ENCODE results near the gene ZER1. TPM values are rescaled to one million over a fixed set of nuclear protein-coding genes. Genes with fewer than 3 reads are reported as not detected.

ZER1 gene
- total RNA-seq, 1 donor from 2014 or later: 14.7 TPM

DNA sequence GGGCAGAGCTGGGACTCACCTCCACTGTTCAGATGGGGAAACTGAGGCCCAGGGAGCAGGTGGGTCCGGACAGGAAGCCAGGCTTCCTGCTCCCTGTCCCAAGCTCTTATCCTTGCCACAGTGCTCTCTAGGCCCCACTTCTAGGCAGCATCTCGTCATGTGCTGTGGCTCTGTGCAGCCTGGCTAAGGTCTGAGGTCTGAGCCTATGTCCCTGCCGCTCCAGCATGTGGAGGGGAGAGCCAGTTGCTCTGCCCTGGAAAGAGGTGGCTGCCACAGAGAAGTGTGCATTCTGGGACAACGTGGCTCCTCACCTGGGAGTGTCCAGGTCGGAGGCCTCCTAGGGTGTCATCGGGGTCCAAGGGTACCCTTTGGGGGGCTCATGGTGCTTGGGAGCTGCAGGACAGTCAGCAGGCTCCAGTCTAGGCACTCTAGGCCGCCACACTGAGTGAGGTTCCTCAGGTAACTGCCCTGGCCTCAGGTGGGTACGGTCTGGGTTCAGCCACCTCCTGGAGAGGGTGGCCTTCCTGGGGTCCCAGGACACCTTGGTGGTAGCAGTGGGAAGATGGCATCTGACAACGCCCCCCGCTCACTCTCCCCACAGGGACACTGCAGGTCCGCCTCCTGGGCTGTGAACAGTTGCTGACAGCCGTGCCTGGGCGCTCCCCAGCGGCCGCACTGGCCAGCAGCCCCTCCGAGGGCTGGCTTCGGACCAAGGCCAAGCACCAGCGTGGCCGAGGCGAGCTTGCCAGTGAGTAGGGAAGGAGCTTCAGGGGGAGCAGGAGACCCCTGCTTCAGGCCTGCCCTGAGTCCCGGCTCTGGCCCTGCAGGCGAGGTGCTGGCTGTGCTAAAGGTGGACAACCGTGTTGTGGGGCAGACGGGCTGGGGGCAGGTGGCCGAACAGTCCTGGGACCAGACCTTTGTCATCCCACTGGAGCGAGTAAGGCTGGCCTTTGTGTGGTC, 59.0 kb downstream of the ZER1 start:
- DNase-seq (ENCODE audit: low spot score): no peak
- H2AFZ ChIP-seq (replicated peaks): no peak overlapping the region

DNA sequence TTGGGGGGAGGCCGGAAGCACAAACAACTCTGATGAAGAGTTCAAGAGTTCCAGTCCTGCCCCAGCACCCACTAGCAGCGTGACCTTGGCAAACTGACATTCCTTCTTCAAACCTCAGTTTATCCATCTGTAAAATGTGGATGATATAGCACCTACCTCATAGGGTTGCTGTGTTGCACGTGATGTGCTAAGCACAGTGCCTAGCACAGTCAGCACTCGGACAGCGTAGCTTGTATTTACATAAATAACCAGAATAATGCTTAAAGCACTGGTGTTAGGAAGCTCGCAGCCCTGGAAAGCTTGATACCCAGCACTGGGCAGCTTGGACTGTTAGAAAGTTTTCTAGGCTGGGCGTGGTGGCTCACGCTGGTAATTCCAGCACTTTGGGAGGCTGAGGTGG, 64.3 kb downstream of the ZER1 start:
- no peak overlapping the region for H3K9ac ChIP-seq
- DNase-seq (ENCODE audit: low spot score): no peak
- H3K9me3 ChIP-seq (ENCODE audit: low read depth): no peaks in the 10 kb centered on the region
- H3K4me2 ChIP-seq: no peak overlapping the region
- no peaks in the 10 kb centered on the region for H3K36me3 ChIP-seq
- no peaks in the 10 kb centered on the region for H3K79me2 ChIP-seq (ENCODE audit: low read depth)
- Mint-ChIP-seq H3K4me1 (peaks cover 5% of the 10 kb centered on the region), H3K36me3 (peaks cover 8% of the 10 kb centered on the region), H3K4me3 (no peak overlapping the region), H3K27ac (no peak overlapping the region), H3K9me3 (no peaks in the 10 kb centered on the region), H3K27me3 (ENCODE audit: insufficient read depth, low read depth) (peaks cover 4% of the 10 kb centered on the region)
- peaks cover 4% of the 10 kb centered on the region for H4K20me1 ChIP-seq (ENCODE audit: low read depth)
- no peak overlapping the region for H3K27ac ChIP-seq
- H3K4me1 ChIP-seq: no peaks in the 10 kb centered on the region
- no peak overlapping the region for H3K4me3 ChIP-seq
- H3K27me3 ChIP-seq: peaks cover 8% of the 10 kb centered on the region
- H2AFZ ChIP-seq (replicated peaks): no peak overlapping the region
- peaks cover 7% of the 10 kb centered on the region for H3F3A ChIP-seq (ENCODE audit: low read depth)
- TF ChIP-seq EZH2phosphoT487 (IDR thresholded peaks at IDR 0.05): no peak
- TF ChIP-seq, protein P1, sequence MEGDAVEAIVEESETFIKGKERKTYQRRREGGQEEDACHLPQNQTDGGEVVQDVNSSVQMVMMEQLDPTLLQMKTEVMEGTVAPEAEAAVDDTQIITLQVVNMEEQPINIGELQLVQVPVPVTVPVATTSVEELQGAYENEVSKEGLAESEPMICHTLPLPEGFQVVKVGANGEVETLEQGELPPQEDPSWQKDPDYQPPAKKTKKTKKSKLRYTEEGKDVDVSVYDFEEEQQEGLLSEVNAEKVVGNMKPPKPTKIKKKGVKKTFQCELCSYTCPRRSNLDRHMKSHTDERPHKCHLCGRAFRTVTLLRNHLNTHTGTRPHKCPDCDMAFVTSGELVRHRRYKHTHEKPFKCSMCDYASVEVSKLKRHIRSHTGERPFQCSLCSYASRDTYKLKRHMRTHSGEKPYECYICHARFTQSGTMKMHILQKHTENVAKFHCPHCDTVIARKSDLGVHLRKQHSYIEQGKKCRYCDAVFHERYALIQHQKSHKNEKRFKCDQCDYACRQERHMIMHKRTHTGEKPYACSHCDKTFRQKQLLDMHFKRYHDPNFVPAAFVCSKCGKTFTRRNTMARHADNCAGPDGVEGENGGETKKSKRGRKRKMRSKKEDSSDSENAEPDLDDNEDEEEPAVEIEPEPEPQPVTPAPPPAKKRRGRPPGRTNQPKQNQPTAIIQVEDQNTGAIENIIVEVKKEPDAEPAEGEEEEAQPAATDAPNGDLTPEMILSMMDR (IDR thresholded peaks at IDR 0.05): no peak

More for the DNA sequence above, 59.0 kb downstream of the ZER1 start:
- Histone ChIP-seq H3K4me1 (no peaks in the 10 kb centered on the region), H3K36me3 (no peaks in the 10 kb centered on the region), H3F3A (ENCODE audit: low read depth) (no peaks in the 10 kb centered on the region), H4K20me1 (ENCODE audit: low read depth) (no peaks in the 10 kb centered on the region), H3K9ac (no peak overlapping the region), H3K9me3 (ENCODE audit: low read depth) (no peaks in the 10 kb centered on the region), H3K4me2 (no peak overlapping the region), H3K79me2 (ENCODE audit: low read depth) (no peaks in the 10 kb centered on the region), H3K27me3 (no peaks in the 10 kb centered on the region), H3K4me3 (no peak overlapping the region), H3K27ac (no peak overlapping the region)
- no peaks in the 10 kb centered on the region for H3K9me3 Mint-ChIP-seq
- H3K4me1 Mint-ChIP-seq: no peaks in the 10 kb centered on the region
- H3K4me3 Mint-ChIP-seq: no peak overlapping the region
- H3K36me3 Mint-ChIP-seq: peaks cover 10% of the 10 kb centered on the region
- no peak overlapping the region for H3K27ac Mint-ChIP-seq
- no peaks in the 10 kb centered on the region for H3K27me3 Mint-ChIP-seq (ENCODE audit: insufficient read depth, low read depth)
- TF ChIP-seq, protein P1 (IDR thresholded peaks at IDR 0.05): no peak
- TF ChIP-seq EZH2phosphoT487 (IDR thresholded peaks at IDR 0.05) (no peak), EZH2 (IDR thresholded peaks at IDR 0.05) (no peak)

DNA sequence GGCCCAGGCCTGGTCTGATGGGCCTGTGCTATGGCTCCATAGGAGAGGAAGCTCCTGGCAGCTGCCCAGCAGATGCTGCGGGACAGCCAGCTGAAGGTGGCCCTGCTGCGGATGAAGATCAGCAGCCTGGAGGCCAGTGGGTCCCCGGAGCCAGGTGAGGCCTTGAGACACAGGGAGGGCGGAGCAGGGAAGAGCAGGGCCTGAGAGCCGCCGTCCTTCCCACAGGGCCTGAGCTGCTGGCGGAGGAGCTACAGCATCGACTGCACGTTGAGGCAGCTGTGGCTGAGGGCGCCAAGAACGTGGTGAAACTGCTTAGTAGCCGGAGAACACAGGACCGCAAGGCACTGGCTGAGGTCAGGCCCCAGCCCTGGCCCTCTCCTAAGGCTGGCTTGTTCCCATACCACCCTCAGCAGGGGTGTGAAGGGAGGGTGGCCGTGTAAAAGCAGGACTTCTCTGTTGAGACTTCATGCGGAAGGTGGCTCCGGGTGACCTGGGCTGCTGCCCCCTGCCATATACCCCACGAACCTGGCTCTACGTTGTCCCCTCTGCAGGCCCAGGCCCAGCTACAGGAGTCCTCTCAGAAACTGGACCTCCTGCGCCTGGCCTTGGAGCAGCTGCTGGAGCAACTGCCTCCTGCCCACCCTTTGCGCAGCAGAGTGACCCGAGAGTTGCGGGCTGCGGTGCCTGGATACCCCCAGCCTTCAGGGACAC, 64.9 kb downstream of the ZER1 start:
- H3K36me3 ChIP-seq: no peaks in the 10 kb centered on the region
- no peak for TF ChIP-seq EZH2 (IDR thresholded peaks at IDR 0.05)
- TF ChIP-seq, protein P1 (IDR thresholded peaks at IDR 0.05): no peak
- TF ChIP-seq EZH2phosphoT487 (IDR thresholded peaks at IDR 0.05): no peak
- H4K20me1 ChIP-seq (ENCODE audit: low read depth): peaks cover 4% of the 10 kb centered on the region
- Mint-ChIP-seq H3K27ac (no peak overlapping the region), H3K9me3 (no peaks in the 10 kb centered on the region), H3K27me3 (ENCODE audit: insufficient read depth, low read depth) (peaks cover 4% of the 10 kb centered on the region), H3K4me3 (no peak overlapping the region), H3K36me3 (peaks cover 6% of the 10 kb centered on the region), H3K4me1 (peaks cover 8% of the 10 kb centered on the region)
- DNase-seq (ENCODE audit: low spot score): no peak
- no peaks in the 10 kb centered on the region for H3K4me1 ChIP-seq
- no peak overlapping the region for H2AFZ ChIP-seq (replicated peaks)
- H3K4me2 ChIP-seq: no peak overlapping the region
- no peaks in the 10 kb centered on the region for H3K9me3 ChIP-seq (ENCODE audit: low read depth)
- H3K27ac ChIP-seq: no peak overlapping the region
- H3K9ac ChIP-seq: no peak overlapping the region
- peaks cover 10% of the 10 kb centered on the region for H3F3A ChIP-seq (ENCODE audit: low read depth)
- H3K27me3 ChIP-seq: peaks cover 8% of the 10 kb centered on the region
- no peak overlapping the region for H3K4me3 ChIP-seq
- H3K79me2 ChIP-seq (ENCODE audit: low read depth): no peaks in the 10 kb centered on the region

Measured in neural progenitor cell (in vitro differentiated cells).